Measurements from ENCODE around the gene IFT80. TPM values are rescaled to one million over a fixed set of nuclear protein-coding genes. Genes with fewer than 3 reads are reported as not detected.
A peak's percentile ranks its signal among the peaks of the same experiment; 100 is the strongest.

Gene IFT80
- total and polyA plus RNA-seq, 9 of the 15 experiments (the other 6 are each of a cell fraction or from before 2014, with no cell fraction given), result 6.7 to 21.1 (median 16.4) TPM

GRCh38 chr3:160399125-160400029, at the start of gene IFT80, which contains the start of gene SMC4 (continued):
- TF ChIP-seq ID3 (CRISPR knock-in tag; IDR thresholded peaks at IDR 0.05) (no peak), ID3 (tag; IDR thresholded peaks at IDR 0.05) (no peak; the same call in 1 of the 2 replicates), CBFA2T2 (conservative IDR thresholded peaks at IDR 0.05) (no peak), MNT (conservative IDR thresholded peaks at IDR 0.05) (peak; percentile 42 to 75; a peak in 3 of 4 replicates), CREB3 (tag; conservative IDR thresholded peaks at IDR 0.05; ENCODE audit: low read depth) (no peak), REST (IDR thresholded peaks at IDR 0.05; ENCODE audit: borderline replicate concordance) (no peak), REST (CRISPR knock-in tag; IDR thresholded peaks at IDR 0.05; ENCODE audit: low read depth) (no peak), MAFG (tag; conservative IDR thresholded peaks at IDR 0.05) (no peak), CHD4 (IDR thresholded peaks at IDR 0.05; ENCODE audit: insufficient read depth, insufficient replicate concordance, low read depth, low read length, poor library complexity, severe bottlenecking) (no peak), FUS (optimal IDR thresholded peaks at IDR 0.05; ENCODE audit: low read depth, low read length) (no peak), CBX3 (IDR thresholded peaks at IDR 0.05; ENCODE audit: borderline replicate concordance in 1 of 2, low read length in 2 of 2) (peak in 1 of 2 experiments; percentile 83; a peak in 2 of 3 replicates), CC2D1A (IDR thresholded peaks at IDR 0.05) (peak; percentile 97)

All from K562 (cell line).